Nucleus accumbens (tissue), 56 donors: Measurements from ENCODE around the gene MDP1.
"Not testable (repeated sequence)": the region's sequence is repeated elsewhere in the genome, so short reads cannot be mapped to it uniquely, and the experiment has no call there.

ENCODE experiments used
- DNase-seq, 56 donors: peaks; one replicate each; lab custom pipeline; 2025; lab: John Stamatoyannopoulos, UW

The MDP1 gene

GRCh38 chr14:24204163-24205146, 11.4 kb downstream of the MDP1 start:
- no peak for DNase-seq

GRCh38 chr14:24203249-24203886, 12.5 kb downstream of the MDP1 start:
- not testable (repeated sequence) for DNase-seq

- DNase-seq: not testable (repeated sequence)
Measured at GRCh38 chr14:24202538-24202937, 13.3 kb downstream of the MDP1 start.

- DNase-seq: no peak
Measured at GRCh38 chr14:24198814-24199524, 16.9 kb downstream of the MDP1 start.

GRCh38 chr14:24197056-24197450, 18.8 kb downstream of the MDP1 start:
- DNase-seq: no peak

- DNase-seq: no peak
Measured at GRCh38 chr14:24196071-24197055, 19.5 kb downstream of the MDP1 start.

GRCh38 chr14:24195186-24196070, 20.4 kb downstream of the MDP1 start, which contains the start of gene TM9SF1:
TM9SF1 (minus strand) TSS chr14:24195441; CDS start chr14:24195019, 422 bp downstream.
- peak; percentile 38 to 88 (median 74) for DNase-seq

- DNase-seq: no peak
Measured at GRCh38 chr14:24194873-24195185, 21.0 kb downstream of the MDP1 start.

- DNase-seq: no peak
Measured at GRCh38 chr14:24194186-24194872, 21.5 kb downstream of the MDP1 start.

- no peak for DNase-seq
Measured at GRCh38 chr14:24192933-24193332, 22.9 kb downstream of the MDP1 start.

- DNase-seq: no peak
Measured at GRCh38 chr14:24190416-24190815, 25.4 kb downstream of the MDP1 start.

GRCh38 chr14:24189460-24189859, 26.4 kb downstream of the MDP1 start:
- no peak for DNase-seq

- DNase-seq: no peak
Measured at GRCh38 chr14:24189059-24189375, 26.8 kb downstream of the MDP1 start.

GRCh38 chr14:24188251-24189058, 27.4 kb downstream of the MDP1 start, which contains the start of gene IPO4:
IPO4 (minus strand) TSS chr14:24188816; CDS start chr14:24188787, 29 bp downstream.
- peak; percentile 59 to 97 (median 93) for DNase-seq

- DNase-seq: no peak
Measured at GRCh38 chr14:24187539-24187915, 28.3 kb downstream of the MDP1 start.

- DNase-seq: no peak
Measured at GRCh38 chr14:24186831-24187538, 28.9 kb downstream of the MDP1 start.

GRCh38 chr14:24185741-24186140, 30.1 kb downstream of the MDP1 start:
- DNase-seq: no peak
